Measurements from ENCODE around the gene SMYD3. TPM values are rescaled to one million over a fixed set of nuclear protein-coding genes. Genes with fewer than 3 reads are reported as not detected.

SMYD3 gene
- total RNA-seq, 1 donor from 2014 or later: 23.5 TPM

DNA sequence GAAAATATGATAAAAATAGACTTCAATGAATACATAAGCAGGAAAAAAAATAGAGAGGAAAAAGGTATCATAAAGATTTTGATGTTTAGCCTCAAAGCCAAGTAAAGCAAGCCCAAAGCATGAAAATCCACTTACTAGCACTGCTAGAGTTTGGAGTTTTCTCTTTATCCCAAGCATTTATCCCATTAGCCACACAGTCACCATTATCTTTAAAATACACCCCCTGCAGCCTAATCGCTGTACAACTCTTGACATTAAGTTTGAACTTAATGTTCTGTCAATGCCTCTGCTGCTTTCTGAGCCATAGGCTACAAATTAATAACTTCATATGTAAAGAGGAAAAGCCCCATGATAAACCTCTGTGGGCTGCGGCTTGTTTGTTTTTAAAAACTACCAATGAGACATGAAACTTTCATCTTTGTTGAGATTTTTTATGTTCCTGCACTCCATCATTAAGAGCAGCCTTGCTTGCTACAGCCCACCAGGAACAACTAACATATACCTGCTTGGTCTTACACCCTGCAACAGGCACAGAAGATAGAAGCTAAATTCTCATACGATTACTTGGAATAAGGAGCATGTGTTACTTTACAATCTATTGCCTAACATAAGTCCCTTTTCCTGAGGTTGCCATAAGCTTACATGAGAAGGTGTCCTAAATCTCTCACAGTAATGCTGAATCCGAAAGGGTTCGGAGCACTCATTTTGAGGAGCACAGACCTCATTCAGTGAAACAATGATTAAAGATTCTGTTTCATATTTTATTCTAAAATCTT lies 202.4 kb downstream of the SMYD3 start:
- Histone ChIP-seq H3K27me3 (ENCODE audit: control insufficient read depth in 3 of 3, insufficient read depth in 3 of 3, low read length in 3 of 3) (no peaks in the 10 kb centered on the region), H3K36me3 (ENCODE audit: control insufficient read depth in 3 of 3, insufficient read depth in 3 of 3, low read length in 3 of 3) (no peaks in the 10 kb centered on the region), H3K9me3 (ENCODE audit: control insufficient read depth in 3 of 3, low read length in 3 of 3) (no peaks in the 10 kb centered on the region), H3K9ac (ENCODE audit: low read depth in 1 of 3, low read length in 3 of 3) (no peak overlapping the region), H3K4me1 (ENCODE audit: control insufficient read depth in 3 of 3, insufficient read depth in 3 of 3, low read length in 3 of 3) (no peaks in the 10 kb centered on the region), H3K27ac (ENCODE audit: low read depth, low read length) (no peak overlapping the region), H3K4me3 (ENCODE audit: low read length in 3 of 3) (no peak overlapping the region)

GRCh38 chr1:246302711-246303317 lies 204.3 kb downstream of the SMYD3 start:
- no peaks in the 10 kb centered on the region for H3K9me3 ChIP-seq (ENCODE audit: control insufficient read depth in 3 of 3, low read length in 3 of 3)
- H3K27me3 ChIP-seq (ENCODE audit: control insufficient read depth in 3 of 3, insufficient read depth in 3 of 3, low read length in 3 of 3): no peaks in the 10 kb centered on the region
- H3K4me1 ChIP-seq (ENCODE audit: control insufficient read depth in 3 of 3, insufficient read depth in 3 of 3, low read length in 3 of 3): no peaks in the 10 kb centered on the region
- no peaks in the 10 kb centered on the region for H3K36me3 ChIP-seq (ENCODE audit: control insufficient read depth in 3 of 3, insufficient read depth in 3 of 3, low read length in 3 of 3)
- no peak overlapping the region for H3K4me3 ChIP-seq (ENCODE audit: low read length in 3 of 3)
- no peak overlapping the region for H3K27ac ChIP-seq (ENCODE audit: low read depth, low read length)
- no peak overlapping the region for H3K9ac ChIP-seq (ENCODE audit: low read depth in 1 of 3, low read length in 3 of 3)

DNA sequence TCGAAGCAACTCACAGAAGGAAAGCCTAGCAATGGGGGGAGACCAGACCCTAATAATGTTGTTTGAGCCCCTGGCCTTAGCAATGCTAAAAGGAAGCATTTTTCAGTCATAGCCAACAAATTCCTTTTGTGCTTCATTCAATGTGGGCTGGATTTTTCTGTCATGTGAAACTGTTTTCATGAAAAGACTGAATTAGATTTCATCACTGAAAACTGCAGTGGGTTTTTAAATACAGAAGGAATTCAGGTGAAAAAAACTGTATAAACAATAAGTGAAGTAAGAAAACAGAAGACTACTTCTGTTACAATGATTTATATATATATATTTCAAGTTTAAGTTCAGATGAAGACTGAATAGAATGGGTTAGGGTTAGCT lies 204.8 kb downstream of the SMYD3 start:
- Histone ChIP-seq H3K9me3 (ENCODE audit: control insufficient read depth in 3 of 3, low read length in 3 of 3) (no peaks in the 10 kb centered on the region), H3K4me1 (ENCODE audit: control insufficient read depth in 3 of 3, insufficient read depth in 3 of 3, low read length in 3 of 3) (no peaks in the 10 kb centered on the region), H3K36me3 (ENCODE audit: control insufficient read depth in 3 of 3, insufficient read depth in 3 of 3, low read length in 3 of 3) (no peaks in the 10 kb centered on the region), H3K27ac (ENCODE audit: low read depth, low read length) (no peak overlapping the region), H3K9ac (ENCODE audit: low read depth in 1 of 3, low read length in 3 of 3) (no peak overlapping the region), H3K27me3 (ENCODE audit: control insufficient read depth in 3 of 3, insufficient read depth in 3 of 3, low read length in 3 of 3) (no peaks in the 10 kb centered on the region), H3K4me3 (ENCODE audit: low read length in 3 of 3) (no peak overlapping the region)

- no peak overlapping the region for H3K27ac ChIP-seq (ENCODE audit: low read depth, low read length)
- H3K27me3 ChIP-seq (ENCODE audit: control insufficient read depth in 3 of 3, insufficient read depth in 3 of 3, low read length in 3 of 3): no peaks in the 10 kb centered on the region
- H3K36me3 ChIP-seq (ENCODE audit: control insufficient read depth in 3 of 3, insufficient read depth in 3 of 3, low read length in 3 of 3): no peaks in the 10 kb centered on the region
- H3K9me3 ChIP-seq (ENCODE audit: control insufficient read depth in 3 of 3, low read length in 3 of 3): no peaks in the 10 kb centered on the region
- H3K9ac ChIP-seq (ENCODE audit: low read depth in 1 of 3, low read length in 3 of 3): no peak overlapping the region
- no peaks in the 10 kb centered on the region for H3K4me1 ChIP-seq (ENCODE audit: control insufficient read depth in 3 of 3, insufficient read depth in 3 of 3, low read length in 3 of 3)
- no peak overlapping the region for H3K4me3 ChIP-seq (ENCODE audit: low read length in 3 of 3)
These were observed 205.4 kb downstream of the SMYD3 start for GRCh38 chr1:246301553-246302250.

GRCh38 chr1:246300626-246301549 lies 206.2 kb downstream of the SMYD3 start:
- Histone ChIP-seq H3K27ac (ENCODE audit: low read depth, low read length) (no peak overlapping the region), H3K27me3 (ENCODE audit: control insufficient read depth in 3 of 3, insufficient read depth in 3 of 3, low read length in 3 of 3) (no peaks in the 10 kb centered on the region), H3K4me1 (ENCODE audit: control insufficient read depth in 3 of 3, insufficient read depth in 3 of 3, low read length in 3 of 3) (no peaks in the 10 kb centered on the region), H3K36me3 (ENCODE audit: control insufficient read depth in 3 of 3, insufficient read depth in 3 of 3, low read length in 3 of 3) (no peaks in the 10 kb centered on the region), H3K9me3 (ENCODE audit: control insufficient read depth in 3 of 3, low read length in 3 of 3) (no peaks in the 10 kb centered on the region), H3K4me3 (ENCODE audit: low read length in 3 of 3) (no peak overlapping the region), H3K9ac (ENCODE audit: low read depth in 1 of 3, low read length in 3 of 3) (no peak overlapping the region)

DNA sequence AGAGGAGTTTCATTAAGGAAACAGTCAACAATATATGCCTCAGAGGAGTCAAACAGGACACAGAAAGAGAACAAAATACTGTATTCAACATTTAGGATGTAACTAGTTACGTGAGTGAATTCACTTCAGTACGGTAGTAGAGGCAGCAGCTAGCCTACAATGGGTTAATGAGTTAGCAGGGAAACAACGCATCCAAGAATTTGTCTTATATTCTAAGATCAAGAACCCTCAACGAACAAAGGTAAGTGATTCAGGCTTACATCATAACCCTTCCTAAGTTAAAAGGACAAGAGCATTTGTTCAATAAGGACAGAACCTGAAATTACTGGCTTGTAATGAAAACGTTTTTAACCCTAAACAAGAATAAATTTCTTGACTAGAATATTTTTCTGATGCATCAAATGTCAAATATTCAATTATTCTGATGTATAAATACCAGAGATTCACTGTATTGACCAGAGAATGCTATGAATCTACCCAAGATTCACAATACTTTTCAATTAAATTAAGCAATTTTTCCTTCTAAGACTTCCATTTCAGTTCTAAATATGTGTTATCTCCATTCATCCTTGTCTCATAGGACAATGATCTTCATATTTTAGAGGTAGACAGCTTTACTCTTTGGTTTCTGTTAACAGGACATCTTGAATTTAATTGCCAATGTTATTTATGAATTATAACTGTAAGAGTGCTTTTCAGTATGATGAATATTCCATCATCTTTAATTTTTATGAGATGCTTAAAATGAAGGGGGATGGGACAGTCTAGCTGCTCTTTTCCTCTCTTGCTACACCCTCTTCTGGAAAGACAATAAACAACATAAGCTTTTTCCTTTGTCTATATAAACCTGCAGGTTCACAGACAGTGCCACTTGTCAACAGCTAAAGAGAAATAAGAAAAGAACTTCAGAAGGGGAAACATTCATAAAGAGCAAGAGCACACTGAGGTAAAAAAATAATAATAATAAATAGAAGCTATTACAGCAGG lies 209.5 kb downstream of the SMYD3 start:
- no peak overlapping the region for H3K27ac ChIP-seq (ENCODE audit: low read depth, low read length)

DNA sequence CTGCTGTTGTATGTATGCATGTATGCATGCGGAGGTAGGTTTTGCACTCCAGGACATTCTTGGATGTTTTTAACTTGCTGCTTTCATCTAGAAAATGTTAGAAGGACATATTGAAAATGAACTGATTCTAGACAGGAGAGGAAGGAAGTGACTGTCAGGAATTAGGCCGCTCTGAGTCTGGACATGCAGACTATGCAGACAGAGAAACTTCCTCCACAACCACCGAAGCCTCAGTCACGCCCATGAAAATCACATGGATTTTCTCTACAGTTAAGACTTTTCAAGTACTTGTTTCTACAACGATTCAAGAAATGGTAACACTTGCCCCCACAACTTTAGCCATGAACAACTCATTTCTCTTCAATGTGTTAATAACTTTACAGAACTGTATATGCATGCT lies 211.1 kb downstream of the SMYD3 start:
- no peak overlapping the region for H3K27ac ChIP-seq (ENCODE audit: low read depth, low read length)
- H3K9me3 ChIP-seq (ENCODE audit: control insufficient read depth in 3 of 3, low read length in 3 of 3): no peaks in the 10 kb centered on the region
- no peaks in the 10 kb centered on the region for H3K27me3 ChIP-seq (ENCODE audit: control insufficient read depth in 3 of 3, insufficient read depth in 3 of 3, low read length in 3 of 3)
- H3K4me1 ChIP-seq (ENCODE audit: control insufficient read depth in 3 of 3, insufficient read depth in 3 of 3, low read length in 3 of 3): no peaks in the 10 kb centered on the region
- H3K9ac ChIP-seq (ENCODE audit: low read depth in 1 of 3, low read length in 3 of 3): no peak overlapping the region
- H3K36me3 ChIP-seq (ENCODE audit: control insufficient read depth in 3 of 3, insufficient read depth in 3 of 3, low read length in 3 of 3): no peaks in the 10 kb centered on the region
- no peak overlapping the region for H3K4me3 ChIP-seq (ENCODE audit: low read length in 3 of 3)

More for the DNA sequence above, 209.5 kb downstream of the SMYD3 start:
- H3K9me3 ChIP-seq (ENCODE audit: control insufficient read depth in 3 of 3, low read length in 3 of 3): no peaks in the 10 kb centered on the region
- H3K4me3 ChIP-seq (ENCODE audit: low read length in 3 of 3): no peak overlapping the region
- no peaks in the 10 kb centered on the region for H3K4me1 ChIP-seq (ENCODE audit: control insufficient read depth in 3 of 3, insufficient read depth in 3 of 3, low read length in 3 of 3)
- H3K27me3 ChIP-seq (ENCODE audit: control insufficient read depth in 3 of 3, insufficient read depth in 3 of 3, low read length in 3 of 3): no peaks in the 10 kb centered on the region
- no peaks in the 10 kb centered on the region for H3K36me3 ChIP-seq (ENCODE audit: control insufficient read depth in 3 of 3, insufficient read depth in 3 of 3, low read length in 3 of 3)
- H3K9ac ChIP-seq (ENCODE audit: low read depth in 1 of 3, low read length in 3 of 3): no peak overlapping the region

DNA sequence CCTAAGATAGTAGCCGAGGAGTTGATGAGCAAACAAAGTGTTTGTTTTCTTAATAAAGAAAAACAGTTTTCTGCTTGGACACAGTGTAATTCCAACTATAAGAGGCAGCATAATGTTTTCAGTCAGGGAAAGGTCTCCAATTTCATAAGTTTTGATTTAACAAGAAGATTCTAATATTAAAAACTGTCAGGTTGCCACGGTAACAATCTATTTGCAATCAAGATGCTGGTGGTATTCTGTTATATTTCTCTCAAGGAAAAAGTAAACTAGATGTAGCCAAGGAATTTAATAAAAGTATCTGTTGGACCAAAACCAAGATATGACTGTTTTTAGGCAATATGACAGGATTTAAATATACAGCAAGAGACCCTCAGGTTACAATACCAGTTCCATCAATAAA lies 211.7 kb downstream of the SMYD3 start:
- no peaks in the 10 kb centered on the region for H3K27me3 ChIP-seq (ENCODE audit: control insufficient read depth in 3 of 3, insufficient read depth in 3 of 3, low read length in 3 of 3)
- no peak overlapping the region for H3K4me3 ChIP-seq (ENCODE audit: low read length in 3 of 3)
- H3K4me1 ChIP-seq (ENCODE audit: control insufficient read depth in 3 of 3, insufficient read depth in 3 of 3, low read length in 3 of 3): no peaks in the 10 kb centered on the region
- no peak overlapping the region for H3K9ac ChIP-seq (ENCODE audit: low read depth in 1 of 3, low read length in 3 of 3)
- no peaks in the 10 kb centered on the region for H3K9me3 ChIP-seq (ENCODE audit: control insufficient read depth in 3 of 3, low read length in 3 of 3)
- H3K36me3 ChIP-seq (ENCODE audit: control insufficient read depth in 3 of 3, insufficient read depth in 3 of 3, low read length in 3 of 3): no peaks in the 10 kb centered on the region
- no peak overlapping the region for H3K27ac ChIP-seq (ENCODE audit: low read depth, low read length)

GRCh38 chr1:246294263-246294662 lies 212.8 kb downstream of the SMYD3 start:
- Histone ChIP-seq H3K4me3 (ENCODE audit: low read length in 3 of 3) (no peak overlapping the region), H3K4me1 (ENCODE audit: control insufficient read depth in 3 of 3, insufficient read depth in 3 of 3, low read length in 3 of 3) (no peaks in the 10 kb centered on the region), H3K27ac (ENCODE audit: low read depth, low read length) (no peak overlapping the region), H3K27me3 (ENCODE audit: control insufficient read depth in 3 of 3, insufficient read depth in 3 of 3, low read length in 3 of 3) (no peaks in the 10 kb centered on the region), H3K36me3 (ENCODE audit: control insufficient read depth in 3 of 3, insufficient read depth in 3 of 3, low read length in 3 of 3) (no peaks in the 10 kb centered on the region), H3K9me3 (ENCODE audit: control insufficient read depth in 3 of 3, low read length in 3 of 3) (no peaks in the 10 kb centered on the region), H3K9ac (ENCODE audit: low read depth in 1 of 3, low read length in 3 of 3) (no peak overlapping the region)

Measured in skeletal muscle tissue (tissue), 4 donors.